HG02840 (cell line): ENCODE results near the gene DSC3.
"Not testable (repeated sequence)": the region's sequence is repeated elsewhere in the genome, so short reads cannot be mapped to it uniquely, and the experiment has no call there.

Experiments used
- ATAC-seq: cut with Tn5 transposase; IDR thresholded peaks from one replicate; pipeline ENCODE4 v1.9.1; 2021; ENCODE audit warnings: mild to moderate bottlenecking, moderate library complexity, moderate number of reproducible peaks; ENCODE audit not compliant: unreplicated experiment, low FRiP score

DSC3 gene

DNA sequence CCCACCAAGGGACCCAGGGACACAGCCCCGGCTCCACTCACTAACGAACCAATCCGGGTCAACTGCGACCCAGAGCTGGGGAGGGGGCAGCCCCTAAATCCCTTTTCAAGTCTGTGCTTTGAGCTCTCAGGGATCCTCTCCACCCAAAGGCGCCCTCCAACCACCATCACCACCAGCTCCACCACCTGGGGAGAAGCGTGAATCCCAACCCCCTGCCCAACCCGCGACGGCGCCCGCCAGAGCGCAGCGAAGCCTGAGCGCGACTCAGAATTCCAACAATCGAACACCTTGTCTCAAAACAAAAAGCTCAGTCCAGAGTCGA, 497 bp downstream of the DSC3 start:
- ATAC-seq = no peak

DNA sequence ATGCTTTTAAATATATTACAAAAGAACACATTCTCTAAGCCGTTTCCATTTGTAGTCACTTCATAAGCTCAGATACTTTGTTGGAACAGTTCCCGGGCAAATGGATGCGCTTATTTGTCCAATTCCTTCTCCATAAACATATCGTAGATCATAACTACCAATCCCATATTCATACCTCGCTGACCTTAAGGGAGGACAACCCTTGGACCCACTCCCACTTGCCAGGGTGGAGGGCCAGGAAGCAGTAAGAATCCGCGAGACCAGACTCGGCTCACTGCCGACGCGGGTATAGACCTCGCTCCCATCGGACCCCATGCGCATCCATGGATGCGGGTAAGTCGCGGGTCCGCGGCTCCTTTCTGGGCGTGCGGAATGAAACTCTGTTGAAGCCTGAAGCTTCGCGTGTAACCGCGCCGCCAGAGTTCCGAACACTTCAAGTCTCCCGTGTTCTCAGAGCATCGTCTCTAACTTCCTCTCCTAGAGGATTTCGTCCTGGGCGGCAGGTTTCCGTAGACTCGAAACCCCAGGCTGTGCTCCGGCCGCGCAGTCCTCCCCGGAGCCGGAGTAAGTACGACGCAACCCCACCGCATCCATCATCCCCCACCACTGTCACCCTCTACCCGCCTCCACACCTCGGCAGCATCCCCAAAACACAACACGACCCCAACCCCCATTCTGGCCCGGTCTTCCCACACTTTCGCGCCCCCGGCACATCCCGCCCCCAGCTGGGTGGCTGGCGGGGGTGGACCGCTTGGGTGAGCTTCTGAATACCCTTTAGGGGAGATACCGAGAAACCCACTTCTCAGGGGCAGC, 1.1 kb downstream of the DSC3 start:
- no peak for ATAC-seq

GRCh38 chr18:31040686-31041270, 1.8 kb downstream of the DSC3 start:
- ATAC-seq = no peak

DNA sequence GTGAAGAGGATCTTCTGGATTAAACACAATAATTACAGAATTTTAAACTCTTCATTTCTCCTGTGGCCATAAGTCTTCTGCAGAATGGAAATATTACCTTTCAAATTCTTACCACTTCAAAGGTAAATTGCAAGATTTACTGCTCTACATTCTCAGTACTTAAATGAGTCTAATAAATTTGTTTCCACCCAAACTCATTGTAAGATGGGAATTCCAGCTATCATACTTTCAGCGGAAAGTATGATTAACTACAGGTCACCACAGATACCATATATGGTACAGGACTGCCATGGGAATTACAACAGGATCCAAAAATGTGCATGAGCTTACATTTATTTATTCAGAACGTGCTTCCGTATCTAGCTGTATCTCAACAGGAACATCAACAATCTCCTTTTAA, 3.1 kb downstream of the DSC3 start:
- ATAC-seq = no peak

- not testable (repeated sequence) for ATAC-seq
These were observed 4.9 kb downstream of the DSC3 start for GRCh38 chr18:31037686-31038085.

- no peak for ATAC-seq
These were observed 8.0 kb downstream of the DSC3 start for GRCh38 chr18:31034541-31034940.

- ATAC-seq = no peak
These were observed 11.8 kb downstream of the DSC3 start for GRCh38 chr18:31030574-31031278.

GRCh38 chr18:31015715-31016434, 26.7 kb downstream of the DSC3 start:
- no peak for ATAC-seq

DNA sequence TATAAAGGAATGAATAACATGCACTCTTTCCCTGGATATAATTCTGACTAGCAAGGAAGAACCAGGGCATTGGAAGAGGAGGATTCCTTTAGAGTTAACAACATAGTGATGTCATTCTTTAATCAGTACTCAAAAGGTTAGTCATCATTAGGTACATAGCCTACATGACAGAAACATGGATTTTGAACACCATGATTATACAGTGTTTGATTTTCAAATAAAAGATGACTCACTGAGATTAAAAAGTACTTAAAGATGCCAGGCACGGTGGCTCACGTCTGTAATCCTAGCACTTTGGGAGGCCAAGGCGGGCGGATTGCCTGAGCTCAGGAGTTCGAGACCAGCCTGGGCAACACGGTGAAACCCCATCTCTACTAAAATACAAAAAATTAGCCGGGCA, 31.1 kb downstream of the DSC3 start:
- ATAC-seq = not testable (repeated sequence)

DNA sequence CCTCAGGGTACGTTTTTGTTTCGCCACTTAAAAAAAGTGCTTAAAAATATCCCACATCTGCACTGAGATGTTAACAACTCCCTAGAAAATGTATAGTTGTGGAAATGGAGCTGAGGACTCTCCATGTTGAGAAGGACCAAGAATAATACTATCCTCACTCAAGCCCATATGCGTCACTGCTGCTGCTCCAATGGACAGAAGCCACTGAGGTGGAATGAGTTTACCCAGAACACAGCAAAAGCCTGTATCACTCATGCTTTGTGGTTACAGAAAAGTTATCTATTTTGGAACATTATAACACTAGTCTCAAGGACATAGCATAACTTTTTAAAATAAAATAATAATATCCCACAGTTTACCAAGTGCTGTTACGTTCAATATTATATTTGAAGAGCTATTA, 31.9 kb downstream of the DSC3 start:
- no peak for ATAC-seq

DNA sequence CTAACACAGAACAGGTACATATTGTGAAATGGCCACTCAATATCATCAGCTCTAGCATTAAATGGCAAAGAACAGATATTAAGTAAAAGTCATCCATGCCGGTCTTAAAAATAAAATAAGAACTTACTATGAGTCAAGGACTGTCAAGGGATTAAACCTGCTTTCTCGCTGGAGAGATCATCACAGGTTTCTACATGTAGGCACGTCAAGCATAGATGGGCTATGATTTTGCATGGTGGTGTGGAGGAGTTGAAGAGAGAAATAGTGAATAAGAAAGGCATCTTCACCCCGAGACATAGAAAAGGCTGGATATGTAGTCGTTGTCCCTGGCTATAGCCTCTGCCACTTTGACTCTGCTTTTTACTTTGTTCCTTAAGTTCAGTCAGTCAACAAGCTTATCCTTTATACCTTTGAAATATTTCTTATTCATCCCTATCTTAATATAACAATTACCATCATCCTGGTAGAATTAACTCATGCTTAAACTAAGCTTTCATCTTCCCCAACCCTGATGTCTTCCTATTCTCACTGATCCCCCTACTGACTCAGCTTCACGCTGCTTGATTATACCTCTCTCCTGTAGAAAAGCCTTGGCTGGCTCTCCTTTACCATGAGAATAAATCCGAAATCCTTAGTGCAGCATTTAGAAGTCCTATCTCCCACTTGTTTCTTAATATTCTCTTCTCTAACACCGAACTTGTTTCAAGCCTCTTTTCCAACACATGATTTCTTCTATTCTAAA, 42.5 kb downstream of the DSC3 start:
- no peak for ATAC-seq

GRCh38 chr18:30999186-30999585, 43.4 kb downstream of the DSC3 start:
- ATAC-seq = no peak

GRCh38 chr18:30997223-30997622, 45.3 kb downstream of the DSC3 start:
- ATAC-seq = no peak

- ATAC-seq = no peak
These were observed 50.3 kb downstream of the DSC3 start for GRCh38 chr18:30992231-30992630.

DNA sequence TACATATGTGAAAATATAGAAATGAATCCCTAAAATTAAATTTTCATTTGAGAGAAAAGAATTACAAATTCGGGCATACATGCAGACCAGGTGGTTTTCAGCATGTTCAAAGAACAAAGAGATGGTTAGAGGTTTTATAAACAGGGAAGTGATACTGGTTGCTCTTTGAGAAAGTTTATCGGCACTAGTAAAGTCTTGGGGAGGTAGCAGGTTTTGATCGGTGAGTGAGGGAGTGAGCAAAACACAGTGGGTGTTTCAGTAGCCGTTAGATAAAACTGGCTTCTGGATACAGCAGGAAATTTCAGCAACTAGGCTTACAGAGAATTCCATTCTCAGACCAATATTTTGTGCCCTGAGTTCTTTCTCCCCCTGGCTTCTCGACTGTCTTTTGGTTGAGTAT, 51.1 kb downstream of the DSC3 start:
- ATAC-seq = no peak

GRCh38 chr18:30989141-30989540, 53.4 kb downstream of the DSC3 start:
- no peak for ATAC-seq

- ATAC-seq = no peak
These were observed 54.1 kb downstream of the DSC3 start for GRCh38 chr18:30988440-30988839.

- no peak for ATAC-seq
These were observed 54.9 kb downstream of the DSC3 start for GRCh38 chr18:30987467-30988241.

DNA sequence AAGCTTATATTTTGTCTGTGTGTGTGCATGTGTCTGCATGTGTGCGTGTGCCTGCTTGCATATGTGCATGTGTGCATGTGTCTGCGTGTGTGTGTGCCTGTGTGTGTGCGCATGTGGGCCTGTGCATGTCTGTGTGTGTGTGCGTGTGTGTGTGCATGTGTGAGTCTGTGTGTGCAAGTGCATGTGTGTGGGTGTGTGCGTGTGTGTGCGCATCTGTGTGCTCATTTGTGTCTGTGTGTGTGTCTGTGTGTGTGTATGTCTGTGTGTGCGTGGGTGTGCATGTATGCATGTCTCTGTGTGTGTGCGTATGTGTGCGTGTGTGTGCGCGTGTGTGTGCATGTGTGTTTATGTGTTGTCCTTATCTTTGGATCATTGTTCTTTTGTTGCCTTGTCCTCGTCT, 56.8 kb downstream of the DSC3 start:
- ATAC-seq = no peak
